HepG2 (cell line): ENCODE measurements around the gene TAF1B. TPM values are rescaled to one million over a fixed set of nuclear protein-coding genes. Genes with fewer than 3 reads are reported as not detected.

ENCODE experiments used
- ARNT ChIP-seq: fragments of 450-650 bp; IDR thresholded peaks from 2 replicates; pipeline ENCODE4 v1.6.1; 2017
- ATF1 ChIP-seq: IDR thresholded peaks from 2 replicates; pipeline ENCODE4 v1.6.1; 2016; ENCODE audit warnings: mild to moderate bottlenecking, control low read depth
- ATRX ChIP-seq: sonication (generic); formaldehyde crosslinking; IDR thresholded peaks from 2 replicates; pipeline ENCODE4 v1.4.0; 2020; ENCODE audit warnings: missing genetic modification reagents, borderline replicate concordance
- FOXC1 ChIP-seq: sonication (generic); formaldehyde crosslinking; IDR thresholded peaks from 2 replicates; pipeline ENCODE4 v1.8.0; 2022; ENCODE audit warnings: mild to moderate bottlenecking, missing genetic modification reagents, borderline replicate concordance
- FOXK1 ChIP-seq: sonication (generic); formaldehyde crosslinking; IDR thresholded peaks from 2 replicates; pipeline ENCODE4 v1.4.0; 2020; ENCODE audit warnings: low read depth, missing genetic modification reagents, borderline replicate concordance
- HNRNPUL1 ChIP-seq: fragments of 200-400 bp; formaldehyde crosslinking; IDR thresholded peaks from 2 replicates; pipeline ENCODE4 v1.6.1; 2017; ENCODE audit warnings: low read depth, mild to moderate bottlenecking, low read length, moderate library complexity
- IKZF1 ChIP-seq: fragments of 450-650 bp; IDR thresholded peaks from 2 replicates; pipeline ENCODE4 v1.7.1; 2016
- JARID2 ChIP-seq: sonication (generic); formaldehyde crosslinking; IDR thresholded peaks from 2 replicates; pipeline ENCODE4 v1.8.1; 2023; ENCODE audit warnings: missing genetic modification reagents, inconsistent platforms; ENCODE audit not compliant: insufficient replicate concordance
- MLLT10 ChIP-seq: sonication (generic); formaldehyde crosslinking; IDR thresholded peaks from 2 replicates; pipeline ENCODE4 v1.4.0; 2020; ENCODE audit warnings: missing genetic modification reagents
- MTA3 ChIP-seq: sonication (generic); formaldehyde crosslinking; IDR thresholded peaks from 2 replicates; pipeline ENCODE4 v1.4.0; 2020; ENCODE audit warnings: missing genetic modification reagents
- MTERF4 ChIP-seq: sonication (generic); formaldehyde crosslinking; IDR thresholded peaks from 2 replicates; pipeline ENCODE4 v1.8.0; 2023; ENCODE audit warnings: mild to moderate bottlenecking, missing genetic modification reagents
- NR1H2 ChIP-seq: sonication (generic); formaldehyde crosslinking; IDR thresholded peaks from 2 replicates; pipeline ENCODE4 v1.8.1; 2022; ENCODE audit warnings: low read depth, missing genetic modification reagents, borderline replicate concordance
- PAX8 ChIP-seq: sonication (generic); formaldehyde crosslinking; IDR thresholded peaks from 2 replicates; pipeline ENCODE4 v1.8.0; 2022; ENCODE audit warnings: mild to moderate bottlenecking, missing genetic modification reagents, borderline replicate concordance
- REPIN1 ChIP-seq: sonication (generic); formaldehyde crosslinking; IDR thresholded peaks from 2 replicates; pipeline ENCODE4 v1.8.0; 2022; ENCODE audit warnings: missing genetic modification reagents, low read depth, mild to moderate bottlenecking, borderline replicate concordance
- RORA ChIP-seq: sonication (generic); formaldehyde crosslinking; IDR thresholded peaks from 2 replicates; pipeline ENCODE4 v1.5.0; 2020; ENCODE audit warnings: mild to moderate bottlenecking, missing genetic modification reagents, moderate library complexity
- SIN3B ChIP-seq: fragments of 150-350 bp; IDR thresholded peaks from 2 replicates; pipeline ENCODE4 v1.6.1; 2014; ENCODE audit warnings: low read length
- SMAD3 ChIP-seq: sonication (generic); formaldehyde crosslinking; IDR thresholded peaks from 2 replicates; pipeline ENCODE4 v1.4.0; 2020; ENCODE audit warnings: missing genetic modification reagents
- SNRNP70 ChIP-seq: fragments of 200-400 bp; formaldehyde crosslinking; IDR thresholded peaks from 2 replicates; pipeline ENCODE4 v1.6.1; 2017; ENCODE audit warnings: mild to moderate bottlenecking, low read depth, low read length, moderate library complexity
- TEAD3 ChIP-seq: optimal IDR thresholded peaks from 2 replicates; pipeline ENCODE3; 2016; ENCODE audit warnings: borderline replicate concordance
- ZBTB1 ChIP-seq: sonication (generic); formaldehyde crosslinking; IDR thresholded peaks from 2 replicates; pipeline ENCODE4 v1.4.0; 2020; ENCODE audit warnings: missing genetic modification reagents, borderline replicate concordance
- ZBTB49 ChIP-seq: sonication (generic); formaldehyde crosslinking; IDR thresholded peaks from 2 replicates; pipeline ENCODE4 v1.4.0; 2020; ENCODE audit warnings: missing genetic modification reagents, borderline replicate concordance
- ZNF143 ChIP-seq: sonication (generic); formaldehyde crosslinking; IDR thresholded peaks from 2 replicates; pipeline ENCODE4 v1.4.0; 2020; ENCODE audit warnings: missing genetic modification reagents
- ZNF205 ChIP-seq: IDR thresholded peaks from 2 replicates; pipeline ENCODE4 v1.6.1; 2018; ENCODE audit warnings: missing biosample characterization, missing genetic modification reagents
- ZNF224 ChIP-seq: sonication (generic); formaldehyde crosslinking; IDR thresholded peaks from 2 replicates; pipeline ENCODE4 v1.5.0; 2020; ENCODE audit warnings: mild to moderate bottlenecking, missing genetic modification reagents
- ZNF431 ChIP-seq: sonication (generic); formaldehyde crosslinking; IDR thresholded peaks from 2 replicates; pipeline ENCODE4 v1.9.0; 2022; ENCODE audit warnings: missing genetic modification reagents, low read depth, mild to moderate bottlenecking, borderline replicate concordance
- ZNF44 ChIP-seq: sonication (generic); formaldehyde crosslinking; IDR thresholded peaks from 2 replicates; pipeline ENCODE4 v1.5.1; 2020; ENCODE audit warnings: mild to moderate bottlenecking, missing genetic modification reagents
- ZNF468 ChIP-seq: sonication (generic); formaldehyde crosslinking; IDR thresholded peaks from 2 replicates; pipeline ENCODE4 v1.8.0; 2022; ENCODE audit warnings: mild to moderate bottlenecking, moderate library complexity, missing genetic modification reagents
- ZNF75D ChIP-seq: sonication (generic); formaldehyde crosslinking; IDR thresholded peaks from 2 replicates; pipeline ENCODE4 v1.8.1; 2023; ENCODE audit warnings: missing genetic modification reagents, mild to moderate bottlenecking, borderline replicate concordance
- polyA plus RNA-seq, 8 experiments: library from polyadenylated mRNA; depleted of rRNA in 3 of 8; stranded (reverse) in 7 of 8; unstranded in 1 of 8; fragments of >200 nt; fragmentation: Illumina TruSeq in 4 of 8; extraction: Trizol in 4 of 8; gene quantifications; 2 replicates each; pipeline versions ENCODE4 v1.2.1 to v1.2.3, GENCODE V29; 2011 to 2016; ENCODE audit warnings: low read depth in 4 of 8, missing spikeins in 1 of 8, mixed read lengths in 1 of 8; ENCODE audit not compliant: insufficient read depth in 1 of 8
- total RNA-seq, 5 experiments: library from RNA; depleted of rRNA; stranded (reverse); fragments of >200 nt; fragmentation: Illumina TruSeq; extraction: Trizol; gene quantifications; 2 replicates each; pipeline ENCODE4 v1.2.3, GENCODE V29; 2016; ENCODE audit warnings: low read depth in 1 of 5
- TF ChIP-seq, protein P1 (sequence below): IDR thresholded peaks from 2 replicates; pipeline ENCODE4 v1.6.1; 2018; ENCODE audit warnings: missing genetic modification reagents, mild to moderate bottlenecking, missing compliant biosample characterization

The TAF1B gene
- total and polyA plus RNA-seq, 2 of the 13 experiments (the other 11 are each of a cell fraction or from before 2014, with no cell fraction given): 13.3 to 27.7 TPM

- peak; percentile 92 for TF ChIP-seq ZNF431 (CRISPR knock-in tag)
- TF ChIP-seq SNRNP70: no peak
- TF ChIP-seq REPIN1: peak; percentile 92
- TF ChIP-seq TEAD3 (CRISPR knock-in tag): peak; percentile 62
- TF ChIP-seq, protein P1, sequence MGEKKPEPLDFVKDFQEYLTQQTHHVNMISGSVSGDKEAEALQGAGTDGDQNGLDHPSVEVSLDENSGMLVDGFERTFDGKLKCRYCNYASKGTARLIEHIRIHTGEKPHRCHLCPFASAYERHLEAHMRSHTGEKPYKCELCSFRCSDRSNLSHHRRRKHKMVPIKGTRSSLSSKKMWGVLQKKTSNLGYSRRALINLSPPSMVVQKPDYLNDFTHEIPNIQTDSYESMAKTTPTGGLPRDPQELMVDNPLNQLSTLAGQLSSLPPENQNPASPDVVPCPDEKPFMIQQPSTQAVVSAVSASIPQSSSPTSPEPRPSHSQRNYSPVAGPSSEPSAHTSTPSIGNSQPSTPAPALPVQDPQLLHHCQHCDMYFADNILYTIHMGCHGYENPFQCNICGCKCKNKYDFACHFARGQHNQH (CRISPR knock-in tag): peak; percentile 80
- peak; percentile 74 for TF ChIP-seq SMAD3
- no peak for TF ChIP-seq PAX8
- TF ChIP-seq RORA (CRISPR knock-in tag): no peak
- 0 out of 2 replicates have a peak, but pooled peaks have one; percentile 59 for TF ChIP-seq MTA3
- TF ChIP-seq ZNF143: peak; percentile 70
- TF ChIP-seq HNRNPUL1: no peak
- peak; percentile 93 for TF ChIP-seq MTERF4 (CRISPR knock-in tag)
- TF ChIP-seq SIN3B: 0 out of 2 replicates have a peak, but pooled peaks have one; percentile 21
- no peak for TF ChIP-seq IKZF1
- peak; percentile 99 for TF ChIP-seq ZNF44 (CRISPR knock-in tag)
- no peak for TF ChIP-seq ARNT
- no peak for TF ChIP-seq MLLT10 (CRISPR knock-in tag)
- TF ChIP-seq ZNF75D: no peak
- no peak; the same call in 1 of the 2 replicates for TF ChIP-seq FOXC1
- TF ChIP-seq JARID2 (CRISPR knock-in tag): no peak
- TF ChIP-seq ZBTB49: no peak
- no peak for TF ChIP-seq ZBTB1 (CRISPR knock-in tag)
- TF ChIP-seq ZNF205 (CRISPR knock-in tag): peak; percentile 90
- no peak for TF ChIP-seq ATRX (CRISPR knock-in tag)
- peak; percentile 72 for TF ChIP-seq FOXK1 (CRISPR knock-in tag)
- no peak for TF ChIP-seq ZNF224
- TF ChIP-seq ATF1 (CRISPR knock-in tag): no peak
- no peak for TF ChIP-seq NR1H2 (CRISPR knock-in tag)
- no peak for TF ChIP-seq ZNF468
These were observed at the start of gene TAF1B (continued) for GRCh38 chr2:9843229-9844035.
